C4-2B (cell line): ENCODE measurements around the gene LTBP1.

Experiments
- ZFX ChIP-seq: fragments of 450-650 bp; IDR thresholded peaks from 2 replicates; pipeline ENCODE4 v1.6.1; 2017
- TF ChIP-seq, protein P1 (sequence below): fragments of 450-650 bp; conservative IDR thresholded peaks from 2 replicates; pipeline ENCODE4 v1.5.1; 2017; ENCODE audit warnings: mild to moderate bottlenecking

DNA sequence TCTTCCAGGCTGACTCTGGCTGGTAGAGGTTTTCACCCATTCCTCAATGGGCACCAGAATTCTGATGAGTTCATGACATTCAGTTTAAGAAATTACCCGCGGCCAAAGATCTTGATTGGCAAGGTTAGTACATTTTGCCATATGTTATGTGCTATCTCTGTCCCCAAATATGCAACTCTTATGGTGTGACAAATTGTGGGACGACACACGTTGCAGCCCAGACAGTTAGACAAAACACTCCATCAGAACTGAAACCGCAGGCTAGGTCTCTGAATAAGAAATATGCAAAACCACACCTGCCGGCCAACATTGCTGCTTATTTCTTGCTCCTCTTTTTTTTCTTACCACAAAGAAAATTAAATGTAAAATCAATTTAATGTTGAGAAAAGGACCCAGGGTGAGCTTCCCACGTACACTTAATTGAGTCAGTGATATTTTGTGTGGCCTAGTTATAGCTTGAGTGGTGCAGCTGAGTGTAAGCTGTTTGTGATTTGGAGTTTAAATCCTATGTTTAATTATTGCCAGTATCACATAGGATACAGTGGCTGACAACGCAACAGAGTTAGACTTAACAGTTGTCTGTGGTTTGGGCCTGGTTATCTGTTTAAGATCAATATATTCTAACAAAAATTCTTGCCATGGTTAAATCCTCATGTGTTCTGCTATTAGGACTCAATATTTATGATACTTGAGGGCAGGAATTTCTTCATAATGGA lies 35.7 kb upstream of the LTBP1 start:
- TF ChIP-seq, protein P1, sequence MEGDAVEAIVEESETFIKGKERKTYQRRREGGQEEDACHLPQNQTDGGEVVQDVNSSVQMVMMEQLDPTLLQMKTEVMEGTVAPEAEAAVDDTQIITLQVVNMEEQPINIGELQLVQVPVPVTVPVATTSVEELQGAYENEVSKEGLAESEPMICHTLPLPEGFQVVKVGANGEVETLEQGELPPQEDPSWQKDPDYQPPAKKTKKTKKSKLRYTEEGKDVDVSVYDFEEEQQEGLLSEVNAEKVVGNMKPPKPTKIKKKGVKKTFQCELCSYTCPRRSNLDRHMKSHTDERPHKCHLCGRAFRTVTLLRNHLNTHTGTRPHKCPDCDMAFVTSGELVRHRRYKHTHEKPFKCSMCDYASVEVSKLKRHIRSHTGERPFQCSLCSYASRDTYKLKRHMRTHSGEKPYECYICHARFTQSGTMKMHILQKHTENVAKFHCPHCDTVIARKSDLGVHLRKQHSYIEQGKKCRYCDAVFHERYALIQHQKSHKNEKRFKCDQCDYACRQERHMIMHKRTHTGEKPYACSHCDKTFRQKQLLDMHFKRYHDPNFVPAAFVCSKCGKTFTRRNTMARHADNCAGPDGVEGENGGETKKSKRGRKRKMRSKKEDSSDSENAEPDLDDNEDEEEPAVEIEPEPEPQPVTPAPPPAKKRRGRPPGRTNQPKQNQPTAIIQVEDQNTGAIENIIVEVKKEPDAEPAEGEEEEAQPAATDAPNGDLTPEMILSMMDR, result no peak
- TF ChIP-seq ZFX, result no peak
